Esophagus squamous epithelium (tissue), 4 donors: ENCODE results near the gene MAGI1.

Source experiments
- POLR2A ChIP-seq, 4 donors: fragments of 450-650 bp; IDR thresholded peaks; one replicate each; pipeline ENCODE4 v1.6.1; 2017; ENCODE audit warnings: antibody characterized with exemption in 4 of 4, mild to moderate bottlenecking in 4 of 4, moderate library complexity in 3 of 4
- TF ChIP-seq, protein P1 (sequence below), 6 experiments: fragments of 450-650 bp in 4 of 6; fragments of 200-600 bp in 2 of 6; sonication (generic) in 2 of 6; IDR thresholded peaks; one replicate each; pipeline ENCODE4 v1.5.1; 2016 to 2019; ENCODE audit warnings: antibody characterized with exemption in 6 of 6, mild to moderate bottlenecking in 4 of 6, moderate library complexity in 4 of 6

GRCh38 chr3:65896321-65896720 lies 142.4 kb downstream of the MAGI1 start:
- TF ChIP-seq, protein P1, sequence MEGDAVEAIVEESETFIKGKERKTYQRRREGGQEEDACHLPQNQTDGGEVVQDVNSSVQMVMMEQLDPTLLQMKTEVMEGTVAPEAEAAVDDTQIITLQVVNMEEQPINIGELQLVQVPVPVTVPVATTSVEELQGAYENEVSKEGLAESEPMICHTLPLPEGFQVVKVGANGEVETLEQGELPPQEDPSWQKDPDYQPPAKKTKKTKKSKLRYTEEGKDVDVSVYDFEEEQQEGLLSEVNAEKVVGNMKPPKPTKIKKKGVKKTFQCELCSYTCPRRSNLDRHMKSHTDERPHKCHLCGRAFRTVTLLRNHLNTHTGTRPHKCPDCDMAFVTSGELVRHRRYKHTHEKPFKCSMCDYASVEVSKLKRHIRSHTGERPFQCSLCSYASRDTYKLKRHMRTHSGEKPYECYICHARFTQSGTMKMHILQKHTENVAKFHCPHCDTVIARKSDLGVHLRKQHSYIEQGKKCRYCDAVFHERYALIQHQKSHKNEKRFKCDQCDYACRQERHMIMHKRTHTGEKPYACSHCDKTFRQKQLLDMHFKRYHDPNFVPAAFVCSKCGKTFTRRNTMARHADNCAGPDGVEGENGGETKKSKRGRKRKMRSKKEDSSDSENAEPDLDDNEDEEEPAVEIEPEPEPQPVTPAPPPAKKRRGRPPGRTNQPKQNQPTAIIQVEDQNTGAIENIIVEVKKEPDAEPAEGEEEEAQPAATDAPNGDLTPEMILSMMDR (IDR thresholded peaks at IDR 0.05) = no peak
- TF ChIP-seq POLR2A (IDR thresholded peaks at IDR 0.05) = no peak
